SK-N-MC (cell line): ENCODE data around the gene TOP3B.

Experiments
- EZH2 ChIP-seq: fragments of 200-600 bp; sonication (generic); IDR thresholded peaks from one replicate; pipeline ENCODE4 v1.6.1; 2017; ENCODE audit warnings: antibody characterized with exemption
- FOXP2 ChIP-seq: optimal IDR thresholded peaks from 2 replicates; pipeline ENCODE3; 2011; ENCODE audit warnings: mild to moderate bottlenecking, moderate library complexity; ENCODE audit not compliant: insufficient read depth; ENCODE audit errors: extremely low read length, control extremely low read depth
- POLR2AphosphoS5 ChIP-seq: IDR thresholded peaks from 2 replicates; pipeline ENCODE4 v1.6.1; 2012; ENCODE audit warnings: mild to moderate bottlenecking, low read depth, low read length, borderline replicate concordance

GRCh38 chr22:21921184-21921721, 61.3 kb downstream of the TOP3B start:
- TF ChIP-seq POLR2AphosphoS5 (no peak), EZH2 (no peak), FOXP2 (no peak)
